HG02642 (cell line): ENCODE measurements around the gene GRPEL2.

Experiments
- ATAC-seq: cut with Tn5 transposase; IDR thresholded peaks from one replicate; pipeline ENCODE4 v1.9.1; 2021; ENCODE audit warnings: mild to moderate bottlenecking; ENCODE audit not compliant: unreplicated experiment, poor library complexity

The GRPEL2 gene

GRCh38 chr5:149345147-149345891, at the start of gene GRPEL2:
Gene GRPEL2 (plus strand): TSS chr5:149345499. CDS start chr5:149345540, 41 bp downstream.
- peak; percentile 98 for ATAC-seq

- ATAC-seq, result no peak
These were observed 47.8 kb upstream of the GRPEL2 start for GRCh38 chr5:149297340-149298025.

GRCh38 chr5:149298163-149298562, 47.1 kb upstream of the GRPEL2 start:
- no peak for ATAC-seq

GRCh38 chr5:149298842-149299404, 46.4 kb upstream of the GRPEL2 start:
- ATAC-seq, result no peak

GRCh38 chr5:149299451-149300054, 45.7 kb upstream of the GRPEL2 start:
- no peak for ATAC-seq

- ATAC-seq, result no peak
These were observed 44.9 kb upstream of the GRPEL2 start for GRCh38 chr5:149300441-149300840.

GRCh38 chr5:149301049-149301743, 44.1 kb upstream of the GRPEL2 start:
- no peak for ATAC-seq

GRCh38 chr5:149301744-149302380, 43.4 kb upstream of the GRPEL2 start:
- no peak for ATAC-seq

- no peak for ATAC-seq
These were observed 42.7 kb upstream of the GRPEL2 start for GRCh38 chr5:149302641-149303040.

GRCh38 chr5:149303210-149303609, 42.1 kb upstream of the GRPEL2 start:
- ATAC-seq, result no peak

GRCh38 chr5:149304195-149305078, 40.9 kb upstream of the GRPEL2 start:
- ATAC-seq, result no peak

- no peak for ATAC-seq
These were observed 35.9 kb upstream of the GRPEL2 start for GRCh38 chr5:149309354-149309753.

- ATAC-seq, result no peak
These were observed 34.8 kb upstream of the GRPEL2 start for GRCh38 chr5:149310488-149310887.

GRCh38 chr5:149310947-149311658, 34.2 kb upstream of the GRPEL2 start:
- no peak for ATAC-seq

GRCh38 chr5:149313151-149313841, 32.0 kb upstream of the GRPEL2 start:
- ATAC-seq, result no peak

GRCh38 chr5:149314571-149315111, 30.7 kb upstream of the GRPEL2 start:
- ATAC-seq, result no peak

GRCh38 chr5:149315753-149316152, 29.5 kb upstream of the GRPEL2 start:
- ATAC-seq, result no peak
